ENCODE results near the gene NTM.

DNA sequence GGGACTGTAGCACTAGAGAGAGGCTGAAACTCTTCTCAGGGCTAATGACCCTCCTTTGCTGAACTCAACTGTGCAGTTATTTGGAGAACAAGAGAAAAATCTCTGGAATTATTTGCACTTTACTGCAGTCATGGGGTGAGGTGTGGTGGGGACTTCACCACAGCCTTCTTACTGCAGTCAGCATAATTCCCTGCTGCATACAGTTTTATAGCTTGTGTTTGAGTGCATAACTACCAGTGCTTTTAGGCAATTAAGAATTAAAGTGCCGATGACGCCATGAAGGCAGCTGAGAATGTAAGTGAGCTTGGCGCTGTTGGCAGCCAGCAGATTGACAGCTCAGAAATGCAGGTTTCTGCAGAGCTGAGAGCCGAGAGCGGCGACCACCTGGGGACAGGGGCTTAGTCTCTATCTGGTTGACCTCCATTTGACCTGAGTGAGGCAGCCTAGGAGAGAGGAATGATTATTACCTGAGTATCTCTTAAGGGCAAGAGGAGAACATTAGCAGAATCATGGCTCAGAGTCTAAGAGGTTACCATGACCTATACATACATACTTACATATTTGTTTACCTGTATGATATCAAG, 830.0 kb downstream of the NTM start:
- TF ChIP-seq CTCF (IDR thresholded peaks at IDR 0.05; ENCODE audit: insufficient read depth, low read length) = no peak
- no peak for TF ChIP-seq POLR2AphosphoS5 (IDR thresholded peaks at IDR 0.05; ENCODE audit: low read depth)
- TF ChIP-seq, protein P1, sequence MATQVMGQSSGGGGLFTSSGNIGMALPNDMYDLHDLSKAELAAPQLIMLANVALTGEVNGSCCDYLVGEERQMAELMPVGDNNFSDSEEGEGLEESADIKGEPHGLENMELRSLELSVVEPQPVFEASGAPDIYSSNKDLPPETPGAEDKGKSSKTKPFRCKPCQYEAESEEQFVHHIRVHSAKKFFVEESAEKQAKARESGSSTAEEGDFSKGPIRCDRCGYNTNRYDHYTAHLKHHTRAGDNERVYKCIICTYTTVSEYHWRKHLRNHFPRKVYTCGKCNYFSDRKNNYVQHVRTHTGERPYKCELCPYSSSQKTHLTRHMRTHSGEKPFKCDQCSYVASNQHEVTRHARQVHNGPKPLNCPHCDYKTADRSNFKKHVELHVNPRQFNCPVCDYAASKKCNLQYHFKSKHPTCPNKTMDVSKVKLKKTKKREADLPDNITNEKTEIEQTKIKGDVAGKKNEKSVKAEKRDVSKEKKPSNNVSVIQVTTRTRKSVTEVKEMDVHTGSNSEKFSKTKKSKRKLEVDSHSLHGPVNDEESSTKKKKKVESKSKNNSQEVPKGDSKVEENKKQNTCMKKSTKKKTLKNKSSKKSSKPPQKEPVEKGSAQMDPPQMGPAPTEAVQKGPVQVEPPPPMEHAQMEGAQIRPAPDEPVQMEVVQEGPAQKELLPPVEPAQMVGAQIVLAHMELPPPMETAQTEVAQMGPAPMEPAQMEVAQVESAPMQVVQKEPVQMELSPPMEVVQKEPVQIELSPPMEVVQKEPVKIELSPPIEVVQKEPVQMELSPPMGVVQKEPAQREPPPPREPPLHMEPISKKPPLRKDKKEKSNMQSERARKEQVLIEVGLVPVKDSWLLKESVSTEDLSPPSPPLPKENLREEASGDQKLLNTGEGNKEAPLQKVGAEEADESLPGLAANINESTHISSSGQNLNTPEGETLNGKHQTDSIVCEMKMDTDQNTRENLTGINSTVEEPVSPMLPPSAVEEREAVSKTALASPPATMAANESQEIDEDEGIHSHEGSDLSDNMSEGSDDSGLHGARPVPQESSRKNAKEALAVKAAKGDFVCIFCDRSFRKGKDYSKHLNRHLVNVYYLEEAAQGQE (IDR thresholded peaks at IDR 0.05; ENCODE audit: insufficient replicate concordance, low read depth) = no peak
- no peak for TF ChIP-seq GABPA (IDR thresholded peaks at IDR 0.05; ENCODE audit: low read depth)
- TF ChIP-seq SPI1 (IDR thresholded peaks at IDR 0.05; ENCODE audit: borderline replicate concordance, low read depth) = no peak
